ENCODE results near the gene CHD2.
A peak's percentile ranks its signal among the peaks of the same experiment; 100 is the strongest.
"Not testable (repeated sequence)": the region's sequence is repeated elsewhere in the genome, so short reads cannot be mapped to it uniquely, and the experiment has no call there.

Gene CHD2

DNA sequence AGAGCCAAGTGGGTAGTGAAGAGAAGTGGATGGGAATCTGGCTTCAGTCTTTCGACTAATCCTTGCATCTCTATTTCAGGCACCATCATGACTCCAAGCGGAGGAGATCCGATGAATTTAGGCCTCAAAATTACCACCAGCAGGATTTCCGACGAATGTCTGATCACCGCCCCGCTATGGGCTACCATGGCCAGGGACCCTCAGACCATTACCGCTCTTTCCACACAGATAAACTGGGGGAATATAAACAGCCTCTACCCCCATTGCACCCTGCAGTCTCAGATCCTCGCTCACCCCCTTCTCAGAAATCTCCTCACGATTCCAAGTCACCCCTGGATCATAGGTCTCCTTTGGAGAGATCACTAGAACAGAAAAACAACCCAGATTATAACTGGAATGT is 124.2 kb downstream of the CHD2 start:
- DNase-seq: peak in 1 of 2 experiments; percentile 5

DNA sequence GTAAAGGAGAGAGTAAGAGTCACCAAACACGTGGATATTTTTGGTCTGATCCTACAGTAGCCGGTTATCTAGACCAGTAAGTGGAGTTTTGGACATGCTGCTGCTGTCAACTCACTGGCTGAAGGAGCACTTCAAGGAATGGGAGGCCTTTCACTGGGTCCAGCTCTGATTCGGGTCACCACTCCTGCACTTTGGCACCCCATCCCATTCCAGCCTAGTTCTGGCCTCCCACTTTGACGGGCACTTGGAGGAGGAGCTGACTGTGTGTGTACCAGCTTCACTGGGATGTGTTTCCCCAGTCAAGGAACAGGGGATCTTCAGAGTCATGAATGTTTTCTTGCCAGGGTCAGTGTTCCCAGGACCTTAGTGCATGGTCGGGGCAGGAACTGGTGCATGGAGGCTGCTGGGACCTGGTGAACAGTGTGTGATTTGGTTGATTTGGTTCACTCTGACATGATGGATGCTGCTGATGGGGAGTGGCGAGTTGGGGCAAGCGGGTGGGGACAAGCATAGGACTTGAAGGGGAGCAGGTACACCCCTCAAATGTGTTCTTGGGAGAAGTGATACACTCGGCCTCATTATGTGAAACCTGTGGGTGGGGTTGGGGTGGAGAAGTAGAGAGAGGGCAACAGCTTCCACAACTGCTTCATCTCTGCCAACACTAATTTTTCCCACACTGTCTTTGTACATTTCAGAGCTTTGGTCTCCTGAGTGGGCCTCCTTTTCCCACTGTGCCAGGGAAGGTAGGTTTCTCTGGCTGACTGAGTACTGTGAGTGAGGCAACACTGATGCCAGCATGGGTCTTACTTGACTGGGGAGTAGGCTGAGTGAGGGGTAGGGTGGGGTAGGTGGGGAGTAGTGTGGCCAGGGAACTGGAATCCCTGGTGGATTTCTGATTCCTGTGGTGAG is 124.8 kb downstream of the CHD2 start:
- DNase-seq: peak; percentile 17 to 20

DNA sequence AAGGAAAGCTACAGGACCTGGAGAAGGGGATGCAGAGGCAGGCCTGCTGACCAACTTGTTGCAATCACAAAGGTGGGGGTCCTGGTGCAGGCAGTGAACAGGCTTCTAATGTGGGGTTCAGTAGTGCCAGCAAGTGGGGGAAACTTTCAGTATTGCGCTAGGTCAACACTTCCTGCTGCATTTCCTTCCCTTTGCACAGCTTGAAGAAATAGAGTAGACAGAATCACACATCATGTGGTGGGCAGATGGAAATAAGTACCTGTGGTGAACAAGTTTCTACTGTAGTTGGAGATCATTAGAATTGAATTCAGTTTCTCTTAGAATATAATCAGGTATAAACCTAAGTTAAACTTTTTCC is 125.5 kb downstream of the CHD2 start:
- no peak for DNase-seq

DNA sequence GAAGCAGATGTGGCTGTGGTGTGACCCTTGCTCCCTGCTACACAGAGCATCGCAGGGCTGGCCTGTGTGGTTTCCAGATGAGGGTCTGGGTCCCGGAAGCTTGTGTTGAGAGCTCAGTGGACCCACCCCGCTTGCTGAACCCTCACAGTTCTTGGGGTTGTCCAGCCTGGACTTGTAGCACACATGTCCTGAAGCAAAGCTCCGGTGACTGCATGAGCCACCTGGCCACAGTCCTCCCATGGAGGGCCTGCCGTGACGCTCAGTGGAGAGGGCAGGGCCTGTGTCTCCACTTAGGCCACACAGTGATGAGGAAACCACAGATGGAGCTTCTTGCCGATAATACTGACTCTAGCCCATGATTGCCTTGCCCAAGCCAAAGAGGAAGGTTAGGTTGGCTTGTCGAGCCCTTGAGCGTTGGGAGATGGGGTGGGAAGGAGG is 126.3 kb downstream of the CHD2 start:
- DNase-seq: peak; percentile 14

DNA sequence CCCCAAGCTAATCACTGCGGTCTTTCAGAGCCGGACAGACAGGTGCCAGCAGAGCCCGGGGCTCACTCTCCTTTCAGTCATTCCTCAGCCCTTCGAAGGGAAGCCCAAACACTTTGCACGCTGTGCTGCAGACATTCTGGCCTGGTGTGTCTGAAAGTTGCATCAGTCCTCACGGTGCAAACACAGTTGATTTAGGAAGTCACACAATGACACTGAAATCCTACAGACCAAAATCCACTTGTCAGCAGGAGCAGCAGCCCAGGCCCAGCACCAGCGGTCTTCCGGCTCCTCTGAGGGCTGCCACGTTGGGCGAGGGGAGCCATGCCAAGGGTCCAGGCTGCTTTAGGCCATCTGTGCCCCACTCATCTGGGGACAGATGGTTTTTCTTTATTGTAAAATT is 127.3 kb downstream of the CHD2 start:
- DNase-seq: peak in 1 of 2 experiments; percentile 13

DNA sequence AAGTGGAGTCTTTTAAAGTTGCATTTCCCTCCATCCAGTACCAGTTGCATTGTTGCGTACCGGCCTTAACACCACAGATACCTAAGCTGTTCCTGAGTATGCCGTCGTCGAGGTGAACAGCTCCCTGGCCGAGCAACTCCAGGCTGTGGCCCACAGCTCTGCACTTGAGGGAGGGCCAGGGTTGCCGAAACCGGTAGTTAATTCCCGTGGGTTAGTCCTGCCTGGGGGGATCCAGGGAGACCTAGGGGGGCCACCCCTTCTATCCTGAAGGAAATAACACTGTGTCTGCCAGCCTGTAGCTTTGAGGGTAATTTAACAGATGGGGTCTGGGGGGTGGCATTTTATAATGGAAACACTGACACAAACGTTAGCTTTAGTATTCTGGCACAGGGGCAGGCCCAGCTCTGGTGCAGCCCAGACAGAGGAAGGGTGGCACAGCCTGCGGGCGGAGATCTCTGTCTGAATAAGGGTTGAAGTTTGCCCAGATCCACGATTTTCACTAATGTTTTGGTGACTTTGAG is 128.0 kb downstream of the CHD2 start:
- DNase-seq: peak in 1 of 2 experiments; percentile 16

- peak; percentile 39 to 44 for DNase-seq
These were observed 128.6 kb downstream of the CHD2 start for GRCh38 chr15:93028632-93029213.

GRCh38 chr15:93029214-93029835 is 129.2 kb downstream of the CHD2 start:
- DNase-seq: no peak

GRCh38 chr15:93029836-93030429 is 129.8 kb downstream of the CHD2 start:
- peak in 1 of 2 experiments; percentile 22 for DNase-seq

GRCh38 chr15:93030430-93031102 is 130.4 kb downstream of the CHD2 start:
- DNase-seq: peak; percentile 80 to 82

DNA sequence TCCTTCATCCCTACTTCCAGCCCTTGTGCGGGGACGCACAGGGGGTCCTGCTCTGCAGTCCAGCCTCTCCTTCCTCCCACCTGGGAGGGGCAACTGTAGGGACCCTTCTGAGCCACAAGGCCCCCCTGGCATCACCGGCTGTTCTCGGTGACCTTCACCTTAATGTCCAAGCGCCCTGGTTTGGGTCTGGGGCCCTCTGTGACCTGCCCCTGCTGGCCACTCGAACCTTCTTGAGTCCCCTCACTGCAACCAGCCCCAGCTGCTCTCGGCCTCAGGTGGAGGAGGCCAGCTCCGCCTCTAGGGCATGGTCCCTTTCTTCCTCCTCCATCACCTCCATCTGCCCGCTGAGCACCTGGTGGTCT is 131.0 kb downstream of the CHD2 start:
- no peak for DNase-seq

GRCh38 chr15:93031557-93032384 is 131.6 kb downstream of the CHD2 start:
- DNase-seq: peak in 1 of 2 experiments; percentile 15

DNA sequence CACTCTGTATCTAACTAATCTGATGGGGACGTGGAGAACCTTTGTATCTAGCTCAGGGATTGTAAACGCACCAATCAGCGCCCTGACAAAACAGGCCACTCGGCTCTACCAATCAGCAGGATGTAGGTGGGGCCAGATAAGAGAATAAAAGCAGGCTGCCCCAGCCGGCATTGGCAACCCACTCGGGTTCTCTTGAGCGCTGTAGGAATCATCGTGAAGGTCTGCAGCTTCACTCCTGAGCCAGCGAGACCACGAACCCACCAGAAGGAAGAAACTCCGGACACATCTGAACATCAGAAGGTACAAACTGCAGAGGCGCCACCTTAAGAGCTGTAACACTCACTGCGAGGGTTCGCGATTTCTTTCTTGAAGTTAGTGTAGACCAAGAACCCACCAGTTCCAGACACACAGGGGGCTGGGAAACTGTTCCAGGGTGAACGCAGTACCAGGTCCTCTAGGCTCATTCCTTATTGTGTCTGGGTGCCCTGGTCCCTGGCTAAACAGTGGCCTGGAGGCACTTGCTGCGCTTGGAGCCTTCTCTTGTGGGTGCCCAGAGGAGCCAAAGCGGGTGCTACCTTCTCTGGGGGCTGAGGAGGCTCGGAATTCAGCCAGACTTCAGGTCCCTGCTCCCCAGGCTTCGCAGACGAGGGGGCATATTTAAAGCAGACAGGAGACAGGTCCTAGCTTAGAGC is 132.5 kb downstream of the CHD2 start:
- not testable (repeated sequence) for DNase-seq

DNA sequence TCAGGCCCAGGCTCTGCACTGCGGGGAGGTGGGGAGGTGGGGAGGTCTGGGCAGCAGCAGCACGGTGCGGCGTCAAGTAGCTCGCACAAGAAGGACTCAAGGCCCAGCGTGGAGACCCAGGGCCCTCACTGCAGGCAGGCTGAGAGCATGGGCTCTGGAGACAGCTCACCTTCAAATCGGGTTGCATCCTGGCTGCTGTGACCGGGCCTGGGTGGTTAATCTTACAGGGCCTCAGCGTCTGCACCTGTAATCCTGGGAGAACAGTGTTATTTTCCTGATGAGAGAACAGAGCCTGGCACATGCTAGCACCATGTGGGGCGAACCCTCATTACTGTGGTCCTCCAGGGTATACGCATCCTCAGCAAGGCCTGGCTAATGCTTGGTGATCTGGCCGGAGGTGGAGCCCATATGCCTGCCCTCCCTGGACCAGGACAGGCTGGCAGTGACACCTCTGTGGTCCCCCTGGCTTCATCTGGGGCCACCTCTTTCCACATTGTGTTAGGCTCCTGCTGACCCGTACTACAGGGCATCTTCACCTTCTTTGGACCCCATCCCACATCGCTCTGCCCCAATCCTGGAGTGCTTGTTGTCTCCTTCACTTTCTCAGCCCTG is 133.4 kb downstream of the CHD2 start:
- no peak for DNase-seq

- no peak for DNase-seq
These were observed 134.4 kb downstream of the CHD2 start for GRCh38 chr15:93034512-93034911.

DNA sequence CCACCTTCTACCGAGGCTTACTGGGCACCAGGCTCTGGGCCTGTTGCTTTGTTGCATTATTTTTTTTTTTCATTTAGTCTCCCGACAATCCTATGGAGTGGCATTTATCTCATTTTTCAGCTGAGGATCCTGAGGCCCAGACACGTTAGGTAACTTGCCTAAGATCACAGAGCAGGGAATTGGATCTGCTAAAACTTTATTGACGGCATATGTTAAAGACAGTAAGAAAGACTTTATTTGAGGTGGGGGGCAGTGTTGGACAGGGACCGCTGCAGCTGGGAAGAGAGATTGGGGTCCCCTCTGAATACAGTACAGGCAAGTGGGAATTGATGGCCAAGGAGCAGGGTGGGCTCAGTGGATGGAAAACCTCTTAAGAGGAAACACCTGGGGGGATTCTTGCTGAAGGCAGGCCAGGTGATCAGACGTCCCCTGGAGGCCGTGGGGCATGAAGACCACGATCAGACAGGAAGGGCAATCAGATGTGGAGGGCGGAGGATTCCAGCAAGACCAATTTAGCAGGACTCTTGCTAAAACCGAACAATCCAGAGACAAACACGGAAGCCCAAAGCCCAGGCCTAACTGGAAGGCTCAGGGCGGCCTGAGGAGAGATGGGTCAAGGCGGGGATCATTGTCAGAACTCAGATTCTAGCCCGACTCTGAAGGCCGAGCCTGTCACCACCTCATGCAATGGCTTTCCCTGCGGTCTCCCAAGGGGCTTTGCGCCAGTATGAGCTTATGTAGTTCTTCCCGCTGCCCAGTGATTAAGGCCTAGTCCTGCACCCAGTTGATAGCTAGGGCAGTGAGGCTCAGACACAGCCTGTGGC is 135.2 kb downstream of the CHD2 start:
- DNase-seq: no peak

- peak; percentile 69 to 70 for DNase-seq
These were observed 136.1 kb downstream of the CHD2 start for GRCh38 chr15:93035953-93036810.

GRCh38 chr15:93036951-93037819 is 137.1 kb downstream of the CHD2 start:
- DNase-seq: no peak
